Measurements from ENCODE around the gene GFRA1. TPM values are rescaled to one million over a fixed set of nuclear protein-coding genes. Genes with fewer than 3 reads are reported as not detected.

The GFRA1 gene
- polyA plus RNA-seq, 1 of the 3 experiments (the other 2 are of a cell fraction): 1.6 TPM

DNA sequence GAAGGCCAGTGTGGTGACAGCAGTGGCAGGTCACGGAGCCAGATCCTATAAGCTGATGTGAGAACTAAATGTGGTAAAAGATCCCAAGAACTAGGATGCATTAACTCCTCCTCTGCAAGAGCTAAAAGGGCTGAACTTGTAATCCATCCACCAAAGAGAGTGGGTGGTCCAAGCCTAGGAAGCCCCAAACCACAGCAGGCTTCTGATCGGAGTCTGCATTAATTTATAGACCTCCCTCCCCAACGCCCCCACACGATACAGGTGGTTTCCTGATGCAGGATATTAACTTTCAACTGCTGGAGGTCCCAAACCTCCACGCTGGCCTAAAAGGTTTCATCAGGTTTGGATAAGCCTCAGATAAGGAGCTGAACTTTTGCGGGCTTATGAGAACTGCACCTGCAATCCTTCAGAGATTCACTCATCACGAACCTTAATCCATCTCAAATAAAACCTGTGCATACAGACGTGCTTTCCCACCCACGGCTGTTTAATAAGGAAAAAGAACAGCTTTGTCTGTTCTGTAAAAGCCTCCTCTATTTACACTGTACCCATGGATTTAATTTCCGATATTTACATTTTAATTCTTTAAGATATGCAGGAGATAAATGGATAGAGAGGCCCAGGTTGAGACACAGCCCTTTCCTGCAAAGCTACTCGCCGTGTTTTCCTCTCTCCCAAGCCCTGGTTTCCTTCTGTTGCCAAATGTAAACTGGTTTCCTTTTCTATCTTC, 74.9 kb downstream of the GFRA1 start:
- no peaks in the 10 kb centered on the region for H3K27me3 ChIP-seq (ENCODE audit: insufficient read depth)

DNA sequence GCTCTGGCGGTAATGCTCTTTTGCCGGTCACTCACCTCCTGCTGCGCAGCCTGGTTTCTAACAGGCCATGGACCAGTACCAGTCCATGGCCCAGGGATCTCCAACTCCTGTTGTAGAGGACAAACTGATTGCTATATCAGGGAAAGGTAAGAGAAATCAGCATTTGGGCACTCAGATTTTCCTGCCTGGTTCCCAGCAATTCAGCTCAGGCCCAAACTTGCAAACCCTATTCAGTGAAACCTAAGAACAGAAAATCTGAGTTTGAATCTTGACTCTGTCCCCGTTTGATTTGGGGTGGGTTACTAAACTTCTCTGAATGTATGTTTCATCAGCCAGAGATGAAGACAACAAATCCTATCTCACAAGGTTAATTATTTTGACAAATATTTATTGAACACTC, 77.4 kb downstream of the GFRA1 start:
- Histone ChIP-seq H3K9ac (no peak overlapping the region), H3K4me1 (ENCODE audit: control insufficient read depth in 1 of 2, insufficient read depth in 2 of 2, low read depth in 1 of 2, low read length in 1 of 2) (no peaks in the 10 kb centered on the region), H3K9me3 (no peaks in the 10 kb centered on the region)
- TF ChIP-seq TCF12 (IDR thresholded peaks at IDR 0.05) (no peak), CHD2 (IDR thresholded peaks at IDR 0.05; ENCODE audit: low read length, partially characterized antibody) (no peak), TEAD4 (IDR thresholded peaks at IDR 0.05; ENCODE audit: borderline replicate concordance, insufficient read depth) (no peak), NRF1 (IDR thresholded peaks at IDR 0.05; ENCODE audit: low read depth, low read length) (no peak), POLR2AphosphoS5 (IDR thresholded peaks at IDR 0.05; ENCODE audit: low read depth, low read length) (no peak), EZH2phosphoT487 (IDR thresholded peaks at IDR 0.05; ENCODE audit: borderline replicate concordance, low read depth) (no peak), TAF1 (IDR thresholded peaks at IDR 0.05; ENCODE audit: borderline replicate concordance, low read depth, low read length) (no peak)
- TF ChIP-seq, protein P1, sequence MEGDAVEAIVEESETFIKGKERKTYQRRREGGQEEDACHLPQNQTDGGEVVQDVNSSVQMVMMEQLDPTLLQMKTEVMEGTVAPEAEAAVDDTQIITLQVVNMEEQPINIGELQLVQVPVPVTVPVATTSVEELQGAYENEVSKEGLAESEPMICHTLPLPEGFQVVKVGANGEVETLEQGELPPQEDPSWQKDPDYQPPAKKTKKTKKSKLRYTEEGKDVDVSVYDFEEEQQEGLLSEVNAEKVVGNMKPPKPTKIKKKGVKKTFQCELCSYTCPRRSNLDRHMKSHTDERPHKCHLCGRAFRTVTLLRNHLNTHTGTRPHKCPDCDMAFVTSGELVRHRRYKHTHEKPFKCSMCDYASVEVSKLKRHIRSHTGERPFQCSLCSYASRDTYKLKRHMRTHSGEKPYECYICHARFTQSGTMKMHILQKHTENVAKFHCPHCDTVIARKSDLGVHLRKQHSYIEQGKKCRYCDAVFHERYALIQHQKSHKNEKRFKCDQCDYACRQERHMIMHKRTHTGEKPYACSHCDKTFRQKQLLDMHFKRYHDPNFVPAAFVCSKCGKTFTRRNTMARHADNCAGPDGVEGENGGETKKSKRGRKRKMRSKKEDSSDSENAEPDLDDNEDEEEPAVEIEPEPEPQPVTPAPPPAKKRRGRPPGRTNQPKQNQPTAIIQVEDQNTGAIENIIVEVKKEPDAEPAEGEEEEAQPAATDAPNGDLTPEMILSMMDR (IDR thresholded peaks at IDR 0.05): no peak
- TF ChIP-seq, protein P2, sequence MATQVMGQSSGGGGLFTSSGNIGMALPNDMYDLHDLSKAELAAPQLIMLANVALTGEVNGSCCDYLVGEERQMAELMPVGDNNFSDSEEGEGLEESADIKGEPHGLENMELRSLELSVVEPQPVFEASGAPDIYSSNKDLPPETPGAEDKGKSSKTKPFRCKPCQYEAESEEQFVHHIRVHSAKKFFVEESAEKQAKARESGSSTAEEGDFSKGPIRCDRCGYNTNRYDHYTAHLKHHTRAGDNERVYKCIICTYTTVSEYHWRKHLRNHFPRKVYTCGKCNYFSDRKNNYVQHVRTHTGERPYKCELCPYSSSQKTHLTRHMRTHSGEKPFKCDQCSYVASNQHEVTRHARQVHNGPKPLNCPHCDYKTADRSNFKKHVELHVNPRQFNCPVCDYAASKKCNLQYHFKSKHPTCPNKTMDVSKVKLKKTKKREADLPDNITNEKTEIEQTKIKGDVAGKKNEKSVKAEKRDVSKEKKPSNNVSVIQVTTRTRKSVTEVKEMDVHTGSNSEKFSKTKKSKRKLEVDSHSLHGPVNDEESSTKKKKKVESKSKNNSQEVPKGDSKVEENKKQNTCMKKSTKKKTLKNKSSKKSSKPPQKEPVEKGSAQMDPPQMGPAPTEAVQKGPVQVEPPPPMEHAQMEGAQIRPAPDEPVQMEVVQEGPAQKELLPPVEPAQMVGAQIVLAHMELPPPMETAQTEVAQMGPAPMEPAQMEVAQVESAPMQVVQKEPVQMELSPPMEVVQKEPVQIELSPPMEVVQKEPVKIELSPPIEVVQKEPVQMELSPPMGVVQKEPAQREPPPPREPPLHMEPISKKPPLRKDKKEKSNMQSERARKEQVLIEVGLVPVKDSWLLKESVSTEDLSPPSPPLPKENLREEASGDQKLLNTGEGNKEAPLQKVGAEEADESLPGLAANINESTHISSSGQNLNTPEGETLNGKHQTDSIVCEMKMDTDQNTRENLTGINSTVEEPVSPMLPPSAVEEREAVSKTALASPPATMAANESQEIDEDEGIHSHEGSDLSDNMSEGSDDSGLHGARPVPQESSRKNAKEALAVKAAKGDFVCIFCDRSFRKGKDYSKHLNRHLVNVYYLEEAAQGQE (IDR thresholded peaks at IDR 0.05; ENCODE audit: low read depth, low read length): no peak
- TF ChIP-seq, protein P3, sequence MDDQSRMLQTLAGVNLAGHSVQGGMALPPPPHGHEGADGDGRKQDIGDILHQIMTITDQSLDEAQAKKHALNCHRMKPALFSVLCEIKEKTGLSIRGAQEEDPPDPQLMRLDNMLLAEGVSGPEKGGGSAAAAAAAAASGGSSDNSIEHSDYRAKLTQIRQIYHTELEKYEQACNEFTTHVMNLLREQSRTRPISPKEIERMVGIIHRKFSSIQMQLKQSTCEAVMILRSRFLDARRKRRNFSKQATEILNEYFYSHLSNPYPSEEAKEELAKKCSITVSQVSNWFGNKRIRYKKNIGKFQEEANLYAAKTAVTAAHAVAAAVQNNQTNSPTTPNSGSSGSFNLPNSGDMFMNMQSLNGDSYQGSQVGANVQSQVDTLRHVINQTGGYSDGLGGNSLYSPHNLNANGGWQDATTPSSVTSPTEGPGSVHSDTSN (IDR thresholded peaks at IDR 0.05): no peak
- TF ChIP-seq, protein P4, sequence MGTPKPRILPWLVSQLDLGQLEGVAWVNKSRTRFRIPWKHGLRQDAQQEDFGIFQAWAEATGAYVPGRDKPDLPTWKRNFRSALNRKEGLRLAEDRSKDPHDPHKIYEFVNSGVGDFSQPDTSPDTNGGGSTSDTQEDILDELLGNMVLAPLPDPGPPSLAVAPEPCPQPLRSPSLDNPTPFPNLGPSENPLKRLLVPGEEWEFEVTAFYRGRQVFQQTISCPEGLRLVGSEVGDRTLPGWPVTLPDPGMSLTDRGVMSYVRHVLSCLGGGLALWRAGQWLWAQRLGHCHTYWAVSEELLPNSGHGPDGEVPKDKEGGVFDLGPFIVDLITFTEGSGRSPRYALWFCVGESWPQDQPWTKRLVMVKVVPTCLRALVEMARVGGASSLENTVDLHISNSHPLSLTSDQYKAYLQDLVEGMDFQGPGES (IDR thresholded peaks at IDR 0.05; ENCODE audit: low read depth, low read length): no peak

More for the DNA sequence above, 74.9 kb downstream of the GFRA1 start:
- no peaks in the 10 kb centered on the region for H3F3A ChIP-seq (replicated peaks; ENCODE audit: insufficient read depth)
- ChIA-PET POLR2A (no interaction called here), CTCF (interaction anchor here (0.7 kb wide), 1 partner anchor 11 kb away, joined by 3 read pairs; no protein-coding TSS in a partner anchor)
- no peak for DNase-seq
- 42% methylated on average over 11 of the region's 12 CpGs for WGBS (ENCODE audit: low lambda C conversion rate)
- H3K9me3 ChIP-seq: no peaks in the 10 kb centered on the region
- no peak overlapping the region for H2AFZ ChIP-seq (ENCODE audit: low read depth)
- H3K36me3 ChIP-seq (replicated peaks in 1 of 2; ENCODE audit: control insufficient read depth in 1 of 2, insufficient read depth in 2 of 2, low read length in 1 of 2): no peaks in the 10 kb centered on the region
- no peaks in the 10 kb centered on the region for H4K20me1 ChIP-seq (ENCODE audit: insufficient read depth)
- no peak overlapping the region for H3K4me3 ChIP-seq (ENCODE audit: low read depth in 2 of 2, low read length in 1 of 2)
- no peak overlapping the region for H3K27ac ChIP-seq (ENCODE audit: low read depth in 2 of 2, low read length in 1 of 2)
- no peaks in the 10 kb centered on the region for H3K9me2 ChIP-seq
- H3K4me2 ChIP-seq: no peak overlapping the region
- no peak overlapping the region for H3K9ac ChIP-seq
- no peaks in the 10 kb centered on the region for H3K79me2 ChIP-seq (ENCODE audit: insufficient read depth)
- no peaks in the 10 kb centered on the region for H3K4me1 ChIP-seq (ENCODE audit: control insufficient read depth in 1 of 2, insufficient read depth in 2 of 2, low read depth in 1 of 2, low read length in 1 of 2)
- TF ChIP-seq RCOR1 (IDR thresholded peaks at IDR 0.05; ENCODE audit: low read length) (no peak), NRF1 (IDR thresholded peaks at IDR 0.05; ENCODE audit: low read depth, low read length) (no peak), YY1 (IDR thresholded peaks at IDR 0.05; ENCODE audit: low read depth) (no peak)
- TF ChIP-seq, protein P3 (IDR thresholded peaks at IDR 0.05): no peak
- TF ChIP-seq, protein P4 (IDR thresholded peaks at IDR 0.05; ENCODE audit: low read depth, low read length): no peak

More for the DNA sequence above, 77.4 kb downstream of the GFRA1 start:
- no peak overlapping the region for H3K4me3 ChIP-seq (ENCODE audit: low read depth in 2 of 2, low read length in 1 of 2)
- no peaks in the 10 kb centered on the region for H3F3A ChIP-seq (replicated peaks; ENCODE audit: insufficient read depth)
- 73% methylated on average over 4 of the region's 4 CpGs for WGBS (ENCODE audit: low lambda C conversion rate)
- no peak for DNase-seq
- no peak overlapping the region for H2AFZ ChIP-seq (ENCODE audit: low read depth)
- H3K27ac ChIP-seq (ENCODE audit: low read depth in 2 of 2, low read length in 1 of 2): no peak overlapping the region
- H3K9me2 ChIP-seq: no peaks in the 10 kb centered on the region
- CTCF ChIA-PET: no interaction called here
- H3K79me2 ChIP-seq (ENCODE audit: insufficient read depth): no peaks in the 10 kb centered on the region
- POLR2A ChIA-PET: no interaction called here
- H3K36me3 ChIP-seq (replicated peaks in 1 of 2; ENCODE audit: control insufficient read depth in 1 of 2, insufficient read depth in 2 of 2, low read length in 1 of 2): no peaks in the 10 kb centered on the region
- H4K20me1 ChIP-seq (ENCODE audit: insufficient read depth): no peaks in the 10 kb centered on the region
- H3K27me3 ChIP-seq (ENCODE audit: insufficient read depth): no peaks in the 10 kb centered on the region
- H3K4me2 ChIP-seq: no peak overlapping the region

All from SK-N-SH (cell line).